Activated CD8-positive, alpha-beta memory T cell treated with anti-CD3 and anti-CD28 coated beads, Interleukin-2, amount 50 U/mL, for 24 hours (primary cell): ENCODE results near the gene MST1.
A peak's percentile ranks its signal among the peaks of the same experiment; 100 is the strongest.

Experiments
- DNase-seq: peaks from one replicate; pipeline ENCODE4 v3.0.0-alpha.2; 2020; ENCODE audit errors: extremely low read depth

MST1 gene

DNA sequence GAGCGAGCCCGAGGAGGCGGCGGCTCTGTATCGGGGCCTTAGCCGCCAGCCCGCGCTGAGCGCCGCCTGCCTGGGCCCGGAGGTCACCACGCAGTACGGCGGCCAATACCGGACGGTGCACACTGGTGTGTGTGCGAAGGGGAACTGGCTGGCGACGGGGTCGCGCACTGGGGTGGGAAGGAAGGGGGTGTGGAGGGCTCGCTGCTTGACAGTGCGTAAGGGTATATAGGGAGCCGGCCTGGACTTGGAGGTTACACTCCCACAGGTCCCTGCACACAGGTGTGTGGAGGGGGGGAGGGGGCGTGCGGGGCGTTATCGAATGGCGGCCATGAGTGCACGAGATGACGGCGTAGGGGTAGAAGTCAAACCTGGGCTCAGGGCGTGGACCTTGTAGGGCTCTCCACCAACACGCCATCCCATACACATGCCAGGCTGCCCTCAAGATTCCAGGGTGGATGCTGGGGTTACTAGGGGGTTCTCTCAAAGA, 14.7 kb downstream of the MST1 start:
- DNase-seq, result no peak

DNA sequence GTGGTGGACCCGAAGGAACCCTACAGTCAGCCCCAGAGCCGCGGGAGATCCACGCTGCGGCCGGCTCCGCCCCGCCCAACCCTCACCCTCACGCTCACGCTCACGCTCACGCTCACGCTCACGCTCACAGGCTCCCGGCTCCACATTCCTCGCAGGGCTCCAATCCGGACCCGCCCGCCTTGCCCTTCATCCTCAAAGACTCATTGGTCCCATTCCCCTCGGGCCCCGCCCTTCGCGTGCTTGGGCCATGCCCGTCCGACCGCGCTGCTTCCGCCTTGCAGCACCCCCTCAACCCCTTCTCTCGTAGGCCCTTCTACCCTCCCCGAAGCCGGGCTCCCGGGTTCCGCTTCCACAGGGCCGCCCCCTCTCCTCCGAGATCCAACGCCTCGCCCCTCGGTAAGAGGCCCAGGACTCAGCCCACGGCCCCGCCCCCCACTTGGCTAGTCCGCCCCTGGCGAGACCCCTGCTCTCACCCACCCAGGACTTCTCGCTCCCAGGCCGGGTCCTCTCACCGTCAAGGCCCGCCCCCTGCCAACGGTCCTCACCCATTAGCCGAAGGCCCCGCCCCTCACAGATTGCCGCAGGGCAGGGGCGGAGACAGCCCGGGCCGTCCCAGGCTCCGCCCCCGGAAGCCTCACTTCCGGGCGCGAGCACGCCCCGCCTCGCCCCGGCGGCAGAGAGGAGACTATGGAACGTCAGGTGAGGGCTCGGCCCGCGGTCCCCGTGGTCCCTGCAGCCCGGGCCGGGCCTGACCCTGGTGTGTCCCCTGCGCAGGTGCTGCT, 15.4 kb downstream of the MST1 start, which contains the start of gene APEH:
TSS of gene APEH (plus strand) at position 637 of the 782 bp plus-strand sequence. CDS start at position 688, 51 bp downstream.
- DNase-seq, result peak; percentile 95

DNA sequence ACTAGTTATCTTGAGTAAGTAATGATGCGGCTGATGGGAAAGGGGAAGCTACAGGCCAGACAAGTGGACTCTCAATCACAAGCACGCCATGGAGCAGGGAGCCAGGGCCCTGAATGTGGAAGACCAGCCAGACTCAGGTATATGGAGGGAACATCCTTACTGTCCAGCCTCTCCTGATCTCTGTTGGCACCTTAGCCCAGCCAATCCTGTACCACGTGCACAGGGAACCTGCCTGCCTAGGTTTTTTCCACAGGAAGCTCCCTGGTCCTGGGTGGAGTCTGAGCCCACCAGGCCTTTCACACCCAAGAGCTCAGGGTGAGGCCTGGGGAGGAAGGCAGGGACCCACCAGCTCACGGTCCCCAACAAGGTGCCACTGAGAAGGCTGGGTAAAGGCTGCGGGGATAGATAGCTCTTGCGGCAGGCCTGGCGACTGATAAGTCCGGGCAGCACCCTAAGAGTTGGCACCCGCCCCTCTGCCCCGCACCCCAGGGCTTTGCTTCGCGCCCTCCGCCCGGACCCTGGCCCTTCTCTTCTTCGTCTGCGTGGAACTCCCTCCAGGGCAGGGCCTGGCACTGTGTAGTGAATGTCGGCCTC, 16.1 kb downstream of the MST1 start:
- DNase-seq, result no peak

DNA sequence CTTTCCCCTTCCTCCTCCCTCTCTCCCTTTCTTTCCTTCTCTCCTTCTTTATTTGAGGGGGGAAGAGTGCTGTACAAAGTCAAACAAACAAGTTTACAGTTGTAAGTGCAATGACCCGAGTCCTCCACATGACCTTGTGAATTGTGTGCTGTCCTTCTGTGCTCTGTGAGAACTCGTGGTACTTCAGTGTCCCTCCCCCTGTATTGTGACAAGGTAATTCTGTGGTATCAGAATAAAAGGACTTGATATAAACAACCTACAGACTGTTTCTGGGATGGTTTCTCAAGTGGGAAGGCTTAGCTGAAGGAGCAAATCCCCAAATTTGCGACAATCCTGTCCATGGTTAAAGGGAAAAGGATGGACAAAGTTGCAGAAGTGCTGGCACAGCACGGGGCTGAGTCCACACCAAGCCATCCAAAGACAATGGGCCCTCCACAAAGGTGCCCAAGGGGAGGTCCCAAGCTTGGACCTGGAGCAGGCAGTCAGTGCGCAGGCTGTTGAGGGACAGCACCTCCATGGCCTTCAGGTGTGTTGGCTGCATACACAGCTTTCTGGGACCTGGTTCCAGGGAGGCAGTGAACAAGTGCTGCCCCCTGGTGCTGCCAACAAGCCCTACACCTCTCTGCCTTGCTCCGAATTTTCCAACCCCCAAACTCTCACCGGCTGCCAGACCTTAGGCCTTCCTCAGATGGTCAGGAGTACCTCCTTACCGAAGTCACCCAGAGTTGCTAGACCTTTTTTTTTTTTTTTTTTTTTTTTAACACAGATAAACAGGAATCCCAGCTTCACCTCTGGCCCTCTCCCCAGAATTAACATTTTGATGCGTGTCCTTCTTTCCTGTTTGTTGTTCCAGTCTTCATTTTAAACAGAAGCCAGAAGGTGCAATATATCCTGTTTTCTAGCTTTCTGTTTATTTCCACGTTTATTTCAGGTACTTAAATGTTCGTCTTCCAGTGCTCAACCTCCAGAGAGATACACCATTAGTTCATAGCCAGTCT, 17.7 kb downstream of the MST1 start:
- no peak for DNase-seq

DNA sequence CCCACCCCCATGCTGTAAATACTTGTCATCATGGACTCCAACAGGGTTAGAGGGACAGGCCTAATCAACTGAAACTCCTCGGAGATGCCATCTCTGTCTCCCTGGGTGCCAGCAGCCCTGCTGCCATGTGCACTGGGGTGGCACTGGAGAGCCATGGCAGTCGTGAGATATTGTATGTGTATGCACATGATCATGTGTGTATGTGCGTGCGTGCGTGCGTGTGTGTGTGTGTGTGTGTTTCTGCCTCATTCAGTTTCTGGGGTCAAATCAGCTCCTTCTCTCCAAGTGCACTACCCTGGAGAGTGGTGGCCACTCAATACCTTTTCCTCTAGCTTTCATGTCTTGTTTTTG, 18.4 kb downstream of the MST1 start:
- DNase-seq, result no peak

DNA sequence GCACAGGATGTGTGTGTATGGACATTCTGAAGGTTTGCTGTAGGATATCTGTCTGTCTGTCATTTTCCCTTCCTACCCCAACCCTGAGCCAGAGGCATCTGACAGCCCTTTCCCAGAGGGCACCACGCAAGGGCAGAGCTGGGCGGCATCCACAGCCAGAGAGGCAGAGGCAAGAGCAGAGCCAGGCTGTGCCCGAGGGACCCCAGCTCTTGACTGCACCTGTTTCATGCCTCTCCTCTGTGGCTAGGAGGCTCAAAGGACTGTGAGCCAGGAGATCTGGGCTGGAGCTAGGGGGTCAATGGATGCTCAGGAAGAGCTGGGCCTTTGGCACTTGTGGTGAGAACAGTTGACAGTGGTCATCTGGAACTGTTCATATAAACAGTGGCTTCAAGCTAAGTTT, 19.9 kb downstream of the MST1 start:
- no peak for DNase-seq

DNA sequence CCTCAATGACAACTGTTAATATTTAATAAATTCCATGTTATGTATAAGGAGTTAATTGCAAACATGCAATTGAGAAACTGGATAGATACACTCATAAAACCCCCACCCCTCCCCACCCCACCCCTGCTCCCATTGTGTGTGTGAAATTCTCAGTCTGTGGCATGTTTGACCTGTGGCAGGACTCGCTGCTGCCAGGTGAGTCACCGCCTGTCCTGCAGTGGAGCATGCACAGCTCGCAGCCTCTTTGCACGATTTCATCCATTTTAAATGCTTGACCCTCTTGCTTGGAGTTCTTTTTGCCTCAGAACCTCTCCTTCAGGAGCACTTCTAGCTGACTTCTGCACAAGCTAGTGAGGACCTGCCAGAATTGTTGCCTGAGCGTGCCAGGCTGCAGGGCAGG, 20.4 kb downstream of the MST1 start:
- DNase-seq, result no peak

DNA sequence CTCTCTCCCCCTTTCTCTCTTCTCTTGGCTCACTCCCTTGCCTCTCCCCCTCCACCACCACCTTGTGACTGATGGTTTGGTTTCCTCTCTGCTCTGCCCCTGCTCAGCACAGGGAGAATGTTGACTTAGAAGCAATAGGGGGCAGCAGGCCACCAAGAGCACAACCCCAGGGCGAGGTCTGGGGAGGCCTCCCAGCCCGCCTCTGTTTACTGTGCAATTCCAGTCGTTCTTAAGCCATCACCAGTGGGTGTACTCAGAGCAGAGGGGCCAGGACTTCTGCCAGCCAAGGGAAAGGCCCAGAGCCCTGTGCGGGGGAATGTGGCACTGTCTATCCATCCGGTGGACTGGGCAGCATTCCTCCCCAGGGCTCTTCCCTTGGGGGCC, 20.9 kb downstream of the MST1 start:
- no peak for DNase-seq

DNA sequence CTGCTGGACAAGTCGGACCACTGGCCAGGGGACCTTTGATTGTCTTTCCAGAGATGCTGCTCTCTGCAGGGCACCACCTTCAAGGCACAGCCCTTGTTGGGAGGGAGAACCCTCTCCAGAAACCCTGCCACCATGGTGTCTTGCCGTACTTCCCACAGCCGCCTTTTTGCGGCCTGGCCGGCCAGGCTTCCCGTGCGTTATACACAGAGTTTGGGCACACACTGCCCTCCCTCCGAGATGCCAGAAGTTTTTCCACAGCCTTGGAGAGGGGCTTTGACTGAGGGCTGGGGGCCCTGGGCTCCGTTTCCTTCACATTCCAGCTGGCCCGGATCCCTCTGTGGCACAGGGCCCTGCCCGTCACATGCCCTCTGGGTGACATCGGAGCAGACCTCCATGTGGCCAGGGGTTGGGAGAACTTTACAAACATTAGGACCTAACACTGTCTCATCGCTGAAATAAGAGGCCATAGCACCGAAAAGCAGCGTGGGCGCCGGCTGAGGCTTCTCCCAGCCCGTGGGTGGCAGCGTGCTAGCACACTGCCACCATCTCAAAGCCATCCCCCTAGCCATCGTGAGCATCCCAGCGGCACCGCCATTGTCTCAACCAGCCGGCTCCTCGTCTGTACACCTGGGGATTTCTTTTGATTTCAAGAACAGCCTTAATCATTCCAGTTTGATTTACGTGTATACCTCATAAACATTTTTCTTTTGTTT, 21.4 kb downstream of the MST1 start:
- no peak for DNase-seq

DNA sequence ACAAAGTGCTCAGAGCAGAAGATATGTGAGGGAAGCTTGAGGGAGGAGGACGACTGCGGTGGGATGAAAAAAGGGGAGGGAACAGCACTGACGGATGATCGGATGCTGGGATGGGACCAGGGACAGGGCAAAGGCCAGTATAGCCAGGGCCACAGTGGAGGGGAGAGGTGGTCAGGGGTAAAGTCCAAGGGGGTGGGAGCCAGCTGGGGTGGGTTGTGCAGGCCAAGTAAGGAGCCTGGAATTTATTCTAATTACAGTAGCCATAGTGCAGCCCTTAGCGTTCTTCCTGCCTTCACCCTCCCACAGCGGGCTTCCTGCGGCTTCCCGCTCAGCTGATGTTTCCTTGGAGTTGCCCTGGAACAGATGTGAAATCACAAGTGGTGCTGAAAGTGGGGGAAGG, 22.7 kb downstream of the MST1 start:
- DNase-seq, result no peak

DNA sequence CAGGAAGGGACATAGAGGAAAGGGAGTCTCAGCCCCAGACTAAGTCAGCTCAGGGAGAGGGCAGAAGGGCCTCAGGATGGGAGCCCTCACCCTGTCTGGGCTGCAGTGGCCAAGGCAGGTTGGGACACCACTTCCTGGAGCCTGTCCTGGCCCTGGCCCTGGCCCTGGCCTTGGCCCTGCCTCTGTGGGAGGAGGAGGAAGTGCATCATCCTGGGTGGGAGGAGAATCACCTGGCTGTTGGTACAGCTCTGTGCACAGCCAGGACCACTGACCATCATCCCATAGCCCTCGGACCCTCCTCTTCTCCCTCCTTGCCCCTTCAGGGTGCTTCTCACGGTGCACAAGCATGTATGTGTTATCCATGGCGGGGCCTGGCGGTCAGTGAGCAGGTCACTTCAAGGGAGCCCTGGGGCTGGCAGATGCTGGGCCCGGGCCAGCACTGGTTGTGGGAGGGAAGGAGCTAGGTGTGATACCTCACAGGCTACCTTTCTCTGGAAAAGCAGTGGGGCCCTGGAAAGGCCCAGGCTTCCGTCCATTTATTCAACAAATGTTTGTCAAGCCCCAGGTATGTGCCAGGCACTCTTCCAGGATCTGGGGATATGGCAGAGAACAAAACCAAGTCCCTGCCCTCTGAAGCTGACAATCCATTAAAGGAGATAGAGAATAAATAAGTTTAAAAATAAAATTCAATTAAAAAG, 23.3 kb downstream of the MST1 start:
- DNase-seq, result no peak

DNA sequence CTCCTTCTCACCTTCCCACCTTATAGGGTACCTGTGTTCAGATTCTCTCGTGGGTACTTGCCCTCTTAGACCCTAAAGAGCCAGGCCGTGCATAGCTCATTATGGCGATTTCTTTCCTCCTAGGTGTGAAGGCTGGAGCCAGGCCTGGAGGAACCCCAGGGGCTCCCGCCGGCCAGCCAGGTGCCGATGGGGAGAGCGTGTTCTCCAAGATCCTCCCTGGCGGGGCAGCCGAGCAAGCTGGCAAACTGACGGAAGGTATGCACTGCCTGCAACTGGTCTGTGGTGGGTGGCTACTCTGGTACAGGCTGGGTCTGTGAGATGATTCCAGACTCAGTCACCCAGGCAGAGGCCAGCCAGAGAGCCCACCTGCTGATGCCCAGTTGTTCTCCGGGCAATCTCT, 25.0 kb downstream of the MST1 start:
- DNase-seq, result no peak

DNA sequence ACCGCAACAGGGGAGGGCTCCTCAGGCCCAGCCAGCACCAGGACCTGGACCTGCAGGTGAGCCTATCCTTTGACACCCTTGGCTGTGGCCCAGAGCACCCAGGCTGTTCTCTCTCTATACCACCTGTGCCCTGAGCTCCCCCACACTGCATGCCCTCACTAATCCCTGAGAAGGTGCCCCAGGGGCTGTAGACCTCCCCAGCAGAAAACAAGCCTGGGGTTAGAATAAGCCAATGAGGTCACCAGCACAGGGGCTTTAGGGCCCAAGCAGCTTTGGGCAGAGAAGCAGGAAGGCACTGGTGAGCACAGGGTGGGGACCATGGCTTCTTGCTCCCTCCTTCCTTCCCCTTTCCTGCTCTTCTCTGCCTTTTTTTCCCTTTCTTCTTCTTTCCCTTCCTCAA, 25.4 kb downstream of the MST1 start:
- no peak for DNase-seq

DNA sequence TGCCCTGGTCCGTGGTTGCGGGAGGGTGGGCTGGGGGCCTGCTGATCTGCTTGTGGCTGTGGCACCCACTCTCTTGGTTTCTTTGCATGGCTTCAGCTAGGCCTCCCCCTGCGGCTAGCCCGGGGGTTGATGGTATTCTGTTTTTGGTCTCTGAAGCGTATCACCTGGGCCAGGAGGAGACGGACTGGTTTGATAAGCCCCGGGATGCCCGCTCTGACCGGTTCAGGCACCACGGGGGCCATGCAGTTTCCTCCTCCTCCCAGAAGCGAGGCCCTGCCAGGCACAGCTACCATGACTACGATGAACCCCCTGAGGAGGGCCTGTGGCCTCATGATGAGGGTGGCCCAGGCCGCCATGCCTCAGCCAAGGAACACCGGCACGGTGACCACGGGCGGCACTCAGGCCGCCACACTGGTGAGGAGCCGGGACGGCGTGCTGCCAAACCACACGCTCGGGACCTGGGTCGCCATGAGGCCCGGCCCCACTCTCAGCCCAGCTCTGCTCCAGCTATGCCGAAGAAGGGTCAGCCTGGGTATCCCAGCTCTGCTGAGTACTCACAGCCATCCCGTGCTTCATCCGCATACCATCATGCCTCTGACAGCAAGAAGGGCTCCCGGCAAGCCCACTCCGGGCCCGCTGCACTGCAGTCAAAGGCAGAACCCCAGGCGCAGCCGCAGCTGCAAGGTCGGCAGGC, 26.4 kb downstream of the MST1 start:
- no peak for DNase-seq

DNA sequence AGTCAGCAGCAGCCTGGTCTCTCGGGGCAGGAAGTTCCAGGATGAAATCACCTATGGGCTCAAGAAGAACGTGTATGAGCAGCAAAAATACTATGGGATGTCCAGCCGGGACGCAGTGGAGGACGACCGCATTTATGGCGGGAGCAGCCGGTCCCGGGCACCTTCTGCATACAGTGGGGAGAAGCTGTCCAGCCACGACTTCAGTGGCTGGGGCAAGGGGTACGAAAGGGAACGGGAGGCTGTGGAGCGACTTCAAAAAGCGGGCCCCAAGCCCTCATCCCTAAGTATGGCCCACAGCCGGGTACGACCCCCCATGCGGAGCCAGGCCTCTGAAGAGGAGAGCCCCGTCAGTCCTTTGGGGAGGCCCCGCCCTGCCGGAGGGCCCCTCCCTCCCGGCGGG, 27.3 kb downstream of the MST1 start:
- no peak for DNase-seq

DNA sequence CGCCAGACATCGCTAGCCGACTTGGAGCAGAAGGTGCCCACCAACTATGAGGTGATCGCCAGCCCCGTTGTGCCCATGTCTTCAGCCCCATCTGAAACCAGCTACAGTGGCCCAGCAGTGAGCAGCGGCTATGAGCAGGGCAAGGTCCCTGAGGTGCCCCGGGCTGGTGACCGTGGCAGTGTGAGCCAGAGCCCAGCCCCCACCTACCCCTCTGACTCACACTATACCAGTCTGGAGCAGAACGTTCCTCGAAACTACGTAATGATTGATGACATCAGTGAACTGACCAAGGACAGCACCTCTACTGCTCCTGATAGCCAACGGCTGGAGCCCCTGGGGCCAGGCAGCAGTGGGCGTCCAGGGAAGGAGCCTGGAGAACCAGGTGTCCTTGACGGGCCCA, 28.0 kb downstream of the MST1 start:
- no peak for DNase-seq

DNA sequence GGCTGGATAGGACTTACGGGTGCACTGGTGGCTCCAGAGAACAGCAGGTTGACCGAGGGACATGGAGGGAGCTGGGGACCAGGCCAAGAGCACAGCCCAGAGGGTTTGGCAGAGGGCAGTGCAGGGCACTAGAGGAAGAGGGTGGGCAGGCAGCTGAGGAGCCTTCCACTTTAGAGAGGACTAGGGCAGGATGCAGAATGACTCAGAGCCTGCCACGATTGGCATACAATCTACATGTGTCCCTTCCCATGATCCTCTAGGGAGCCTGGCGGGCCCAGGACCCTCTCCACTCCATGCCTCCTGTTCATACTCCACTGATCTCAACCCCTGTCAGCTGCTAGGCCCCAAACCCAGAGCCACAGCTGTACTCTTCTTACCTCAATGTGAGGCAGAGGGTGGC, 29.5 kb downstream of the MST1 start:
- DNase-seq, result no peak

DNA sequence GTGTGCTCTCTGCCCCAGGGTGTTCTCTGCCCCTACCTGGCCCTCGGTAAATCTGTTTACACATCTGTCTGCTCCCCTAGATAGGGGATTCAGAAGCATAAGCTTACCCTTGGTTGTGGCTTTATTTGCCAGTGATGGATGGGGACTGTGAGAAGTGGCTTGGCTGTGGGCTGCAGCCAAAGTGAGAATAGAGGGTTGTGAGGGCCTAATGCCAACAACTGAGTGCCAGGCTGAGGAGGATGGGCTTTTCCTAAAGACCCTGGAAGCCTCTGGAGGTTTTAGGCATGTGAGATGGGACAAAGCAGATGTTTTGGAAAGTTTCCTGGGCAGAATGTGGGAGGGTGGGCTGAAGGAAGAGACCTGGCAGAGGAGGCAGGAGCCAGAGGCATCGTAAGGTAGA, 30.6 kb downstream of the MST1 start:
- DNase-seq, result no peak

DNA sequence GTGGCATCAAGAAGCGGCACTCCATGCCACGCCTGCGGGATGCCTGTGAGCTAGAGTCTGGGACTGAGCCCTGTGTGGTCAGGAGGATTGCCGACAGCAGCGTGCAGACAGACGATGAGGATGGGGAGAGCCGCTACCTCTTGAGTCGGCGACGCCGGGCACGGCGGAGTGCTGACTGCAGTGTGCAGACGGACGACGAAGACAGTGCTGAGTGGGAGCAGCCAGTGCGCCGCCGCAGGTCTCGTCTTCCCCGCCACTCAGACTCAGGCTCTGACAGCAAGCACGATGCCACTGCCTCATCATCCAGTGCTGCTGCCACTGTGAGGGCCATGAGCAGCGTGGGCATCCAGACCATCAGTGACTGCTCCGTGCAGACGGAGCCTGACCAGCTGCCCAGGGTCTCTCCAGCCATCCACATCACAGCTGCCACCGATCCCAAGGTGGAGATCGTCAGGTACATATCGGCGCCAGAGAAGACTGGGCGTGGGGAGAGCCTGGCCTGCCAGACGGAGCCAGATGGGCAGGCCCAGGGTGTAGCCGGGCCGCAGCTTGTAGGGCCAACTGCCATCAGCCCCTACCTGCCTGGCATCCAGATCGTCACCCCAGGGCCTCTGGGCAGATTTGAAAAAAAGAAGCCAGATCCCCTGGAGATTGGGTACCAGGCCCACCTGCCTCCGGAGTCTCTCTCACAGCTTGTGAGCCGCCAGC, 31.9 kb downstream of the MST1 start:
- no peak for DNase-seq

DNA sequence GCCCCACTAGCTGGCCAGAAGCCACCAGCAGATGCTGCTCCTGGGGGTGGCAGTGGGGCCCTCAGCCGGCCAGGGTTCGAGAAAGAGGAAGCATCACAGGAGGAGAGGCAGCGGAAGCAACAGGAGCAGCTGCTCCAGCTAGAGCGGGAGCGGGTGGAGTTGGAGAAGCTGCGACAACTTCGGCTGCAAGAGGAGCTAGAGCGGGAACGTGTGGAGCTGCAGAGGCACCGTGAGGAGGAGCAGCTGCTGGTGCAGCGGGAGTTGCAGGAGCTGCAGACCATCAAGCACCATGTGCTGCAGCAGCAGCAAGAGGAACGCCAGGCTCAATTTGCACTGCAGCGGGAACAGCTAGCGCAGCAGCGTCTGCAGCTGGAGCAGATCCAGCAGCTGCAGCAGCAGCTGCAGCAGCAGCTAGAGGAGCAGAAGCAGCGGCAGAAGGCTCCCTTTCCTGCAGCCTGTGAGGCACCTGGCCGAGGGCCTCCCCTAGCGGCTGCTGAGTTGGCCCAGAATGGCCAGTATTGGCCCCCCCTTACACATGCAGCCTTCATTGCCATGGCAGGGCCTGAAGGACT, 32.6 kb downstream of the MST1 start:
- DNase-seq, result no peak
